HG03469 (cell line): ENCODE measurements around the gene HAS3.
"Not testable (repeated sequence)": the region's sequence is repeated elsewhere in the genome, so short reads cannot be mapped to it uniquely, and the experiment has no call there.

Source experiments
- ATAC-seq: cut with Tn5 transposase; IDR thresholded peaks from one replicate; pipeline ENCODE4 v1.9.1; 2021; ENCODE audit warnings: mild to moderate bottlenecking, moderate library complexity, moderate number of reproducible peaks; ENCODE audit not compliant: unreplicated experiment

Gene HAS3

GRCh38 chr16:69105501-69106361 lies at the start of gene HAS3:
Gene HAS3, plus strand, starts transcription at chr16:69105653. Its CDS starts 3,743 bp downstream, at chr16:69109396.
- ATAC-seq = no peak

GRCh38 chr16:69055980-69056379 lies 49.5 kb upstream of the HAS3 start:
- no peak for ATAC-seq

GRCh38 chr16:69056421-69056820 lies 49.0 kb upstream of the HAS3 start:
- no peak for ATAC-seq

GRCh38 chr16:69057400-69058378 lies 47.8 kb upstream of the HAS3 start:
- no peak for ATAC-seq

GRCh38 chr16:69063491-69063890 lies 42.0 kb upstream of the HAS3 start:
- ATAC-seq = not testable (repeated sequence)

- no peak for ATAC-seq
Measured at GRCh38 chr16:69064124-69064763, 41.2 kb upstream of the HAS3 start.

GRCh38 chr16:69064764-69065313 lies 40.6 kb upstream of the HAS3 start:
- no peak for ATAC-seq

GRCh38 chr16:69069504-69069903 lies 35.9 kb upstream of the HAS3 start:
- no peak for ATAC-seq

GRCh38 chr16:69071036-69071435 lies 34.4 kb upstream of the HAS3 start:
- no peak for ATAC-seq

GRCh38 chr16:69072640-69072974 lies 32.8 kb upstream of the HAS3 start:
- ATAC-seq = no peak

- no peak for ATAC-seq
Measured at GRCh38 chr16:69073181-69073702, 32.2 kb upstream of the HAS3 start.

GRCh38 chr16:69077251-69077650 lies 28.2 kb upstream of the HAS3 start:
- no peak for ATAC-seq

- no peak for ATAC-seq
Measured at GRCh38 chr16:69078073-69078472, 27.4 kb upstream of the HAS3 start.

- ATAC-seq = no peak
Measured at GRCh38 chr16:69079697-69080096, 25.8 kb upstream of the HAS3 start.

GRCh38 chr16:69083306-69083941 lies 22.0 kb upstream of the HAS3 start:
- no peak for ATAC-seq

- ATAC-seq = no peak
Measured at GRCh38 chr16:69084289-69084688, 21.2 kb upstream of the HAS3 start.

- ATAC-seq = no peak
Measured at GRCh38 chr16:69085032-69085695, 20.3 kb upstream of the HAS3 start.

- no peak for ATAC-seq
Measured at GRCh38 chr16:69087161-69087581, 18.3 kb upstream of the HAS3 start.

- no peak for ATAC-seq
Measured at GRCh38 chr16:69088684-69089083, 16.8 kb upstream of the HAS3 start.
